Measurements from ENCODE around the gene AATK.

AATK gene, protein sequence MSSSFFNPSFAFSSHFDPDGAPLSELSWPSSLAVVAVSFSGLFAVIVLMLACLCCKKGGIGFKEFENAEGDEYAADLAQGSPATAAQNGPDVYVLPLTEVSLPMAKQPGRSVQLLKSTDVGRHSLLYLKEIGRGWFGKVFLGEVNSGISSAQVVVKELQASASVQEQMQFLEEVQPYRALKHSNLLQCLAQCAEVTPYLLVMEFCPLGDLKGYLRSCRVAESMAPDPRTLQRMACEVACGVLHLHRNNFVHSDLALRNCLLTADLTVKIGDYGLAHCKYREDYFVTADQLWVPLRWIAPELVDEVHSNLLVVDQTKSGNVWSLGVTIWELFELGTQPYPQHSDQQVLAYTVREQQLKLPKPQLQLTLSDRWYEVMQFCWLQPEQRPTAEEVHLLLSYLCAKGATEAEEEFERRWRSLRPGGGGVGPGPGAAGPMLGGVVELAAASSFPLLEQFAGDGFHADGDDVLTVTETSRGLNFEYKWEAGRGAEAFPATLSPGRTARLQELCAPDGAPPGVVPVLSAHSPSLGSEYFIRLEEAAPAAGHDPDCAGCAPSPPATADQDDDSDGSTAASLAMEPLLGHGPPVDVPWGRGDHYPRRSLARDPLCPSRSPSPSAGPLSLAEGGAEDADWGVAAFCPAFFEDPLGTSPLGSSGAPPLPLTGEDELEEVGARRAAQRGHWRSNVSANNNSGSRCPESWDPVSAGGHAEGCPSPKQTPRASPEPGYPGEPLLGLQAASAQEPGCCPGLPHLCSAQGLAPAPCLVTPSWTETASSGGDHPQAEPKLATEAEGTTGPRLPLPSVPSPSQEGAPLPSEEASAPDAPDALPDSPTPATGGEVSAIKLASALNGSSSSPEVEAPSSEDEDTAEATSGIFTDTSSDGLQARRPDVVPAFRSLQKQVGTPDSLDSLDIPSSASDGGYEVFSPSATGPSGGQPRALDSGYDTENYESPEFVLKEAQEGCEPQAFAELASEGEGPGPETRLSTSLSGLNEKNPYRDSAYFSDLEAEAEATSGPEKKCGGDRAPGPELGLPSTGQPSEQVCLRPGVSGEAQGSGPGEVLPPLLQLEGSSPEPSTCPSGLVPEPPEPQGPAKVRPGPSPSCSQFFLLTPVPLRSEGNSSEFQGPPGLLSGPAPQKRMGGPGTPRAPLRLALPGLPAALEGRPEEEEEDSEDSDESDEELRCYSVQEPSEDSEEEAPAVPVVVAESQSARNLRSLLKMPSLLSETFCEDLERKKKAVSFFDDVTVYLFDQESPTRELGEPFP (N-terminal part only)

DNA sequence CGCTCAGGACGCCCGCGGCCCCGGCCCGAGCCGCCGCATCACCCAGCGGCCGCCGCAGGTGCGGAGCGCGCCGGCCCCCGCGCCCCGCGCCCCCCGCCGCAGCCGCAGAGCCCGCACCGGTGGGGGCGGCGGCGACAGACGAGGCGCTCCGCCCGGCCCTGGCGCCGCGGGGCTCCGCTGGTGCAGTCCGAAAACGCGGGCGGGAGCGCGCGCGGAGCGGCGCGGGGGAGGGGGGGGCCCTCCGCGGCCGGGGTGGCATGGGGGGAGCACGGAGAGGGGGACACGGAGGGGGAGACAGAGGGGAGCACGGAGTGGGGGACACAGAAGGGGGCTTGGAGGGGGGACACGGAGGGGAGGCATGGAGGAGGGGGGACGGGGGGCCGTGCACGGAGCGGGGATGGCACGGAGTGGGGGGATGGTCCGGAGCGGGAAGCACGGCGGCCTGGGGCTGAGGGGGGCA lies at the start of gene AATK:
Gene AATK (minus strand): TSS at position 189 of the 460 bp plus-strand sequence. CDS start 229 bp downstream, outside the sequence.
- no peak for DNase-seq

GRCh38 chr17:81213978-81214377 lies 48.0 kb upstream of the AATK start:
- no peak for DNase-seq

GRCh38 chr17:81212365-81212764 lies 46.3 kb upstream of the AATK start:
- no peak for DNase-seq

DNA sequence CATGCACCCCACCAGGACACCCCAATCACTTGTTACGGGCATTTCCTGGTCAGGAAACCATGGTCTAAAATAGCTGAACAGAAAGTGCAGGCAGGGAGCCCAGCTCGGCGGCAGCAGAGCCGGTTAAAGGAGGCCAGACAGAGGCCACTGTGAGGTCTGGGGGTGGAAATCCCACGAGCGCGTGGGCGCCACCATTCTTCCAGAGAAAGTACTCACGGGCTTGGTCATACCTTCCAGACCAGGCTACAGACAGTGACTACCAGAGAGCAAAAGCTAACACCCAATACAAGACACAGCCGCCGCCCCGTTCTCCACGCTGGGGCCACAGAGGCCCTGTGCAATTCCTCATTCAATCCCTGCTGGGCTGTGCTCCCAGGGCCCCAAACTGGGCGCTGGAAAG lies 44.8 kb upstream of the AATK start:
- no peak for DNase-seq

DNA sequence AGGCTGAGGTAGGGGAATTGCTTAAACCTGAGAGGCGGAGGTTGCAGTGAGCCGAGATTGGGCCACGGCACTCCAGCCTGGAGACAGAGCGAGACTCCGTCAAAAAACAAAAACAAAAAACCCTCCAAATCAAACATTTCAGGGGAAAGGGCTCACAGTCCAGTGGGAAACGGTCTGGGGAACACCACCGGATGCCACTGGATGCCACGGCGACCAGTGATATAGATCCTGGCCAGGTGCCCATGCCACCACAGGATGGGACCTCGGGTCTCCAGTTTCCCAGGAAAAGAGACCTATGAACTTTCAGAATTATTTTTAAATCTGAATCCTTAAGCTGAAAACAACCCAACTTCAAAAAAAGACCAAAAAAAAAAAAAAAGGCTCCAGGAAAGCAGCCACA lies 44.4 kb upstream of the AATK start:
- no peak for DNase-seq

DNA sequence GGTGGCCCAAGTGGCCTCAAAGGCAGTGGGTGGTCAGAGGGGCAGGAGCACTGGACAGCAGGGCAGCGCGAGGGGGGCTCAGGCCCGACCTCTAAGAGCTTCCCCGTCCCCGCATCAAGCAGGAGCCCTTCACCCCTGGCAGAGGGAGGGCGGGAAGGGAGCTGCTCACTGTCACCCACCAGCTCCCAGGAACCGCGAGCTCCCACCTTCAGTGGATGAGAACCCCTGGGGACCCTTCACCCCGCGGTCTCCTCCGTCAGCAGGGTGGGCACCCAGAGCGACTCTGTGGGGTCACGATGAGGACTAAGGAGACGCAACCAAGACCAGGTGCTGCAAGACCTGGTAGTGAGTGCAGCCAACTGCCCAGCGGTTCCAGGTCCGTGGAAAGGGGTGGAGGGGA lies 43.1 kb upstream of the AATK start:
- no peak for DNase-seq

DNA sequence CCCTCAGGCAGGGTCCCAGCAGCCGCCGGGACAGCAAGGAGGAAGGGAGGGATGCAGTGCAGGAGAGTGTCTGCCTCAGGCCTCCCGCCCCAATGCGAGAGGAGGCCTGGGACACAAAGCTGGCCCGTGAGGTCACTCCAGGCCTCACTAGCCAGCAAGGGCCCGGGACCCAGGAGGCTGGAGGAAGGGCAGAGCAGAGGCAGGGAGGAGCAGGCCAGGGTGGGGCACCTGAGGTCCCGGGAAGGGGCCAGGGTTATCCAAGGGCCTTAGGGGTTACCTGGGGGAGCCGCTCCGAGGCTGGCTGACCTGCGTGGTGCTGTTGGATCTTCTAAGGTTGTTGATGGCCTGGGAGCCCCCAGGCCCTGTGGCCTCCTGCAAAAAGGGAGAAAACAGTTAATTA lies 42.6 kb upstream of the AATK start:
- DNase-seq: no peak

DNA sequence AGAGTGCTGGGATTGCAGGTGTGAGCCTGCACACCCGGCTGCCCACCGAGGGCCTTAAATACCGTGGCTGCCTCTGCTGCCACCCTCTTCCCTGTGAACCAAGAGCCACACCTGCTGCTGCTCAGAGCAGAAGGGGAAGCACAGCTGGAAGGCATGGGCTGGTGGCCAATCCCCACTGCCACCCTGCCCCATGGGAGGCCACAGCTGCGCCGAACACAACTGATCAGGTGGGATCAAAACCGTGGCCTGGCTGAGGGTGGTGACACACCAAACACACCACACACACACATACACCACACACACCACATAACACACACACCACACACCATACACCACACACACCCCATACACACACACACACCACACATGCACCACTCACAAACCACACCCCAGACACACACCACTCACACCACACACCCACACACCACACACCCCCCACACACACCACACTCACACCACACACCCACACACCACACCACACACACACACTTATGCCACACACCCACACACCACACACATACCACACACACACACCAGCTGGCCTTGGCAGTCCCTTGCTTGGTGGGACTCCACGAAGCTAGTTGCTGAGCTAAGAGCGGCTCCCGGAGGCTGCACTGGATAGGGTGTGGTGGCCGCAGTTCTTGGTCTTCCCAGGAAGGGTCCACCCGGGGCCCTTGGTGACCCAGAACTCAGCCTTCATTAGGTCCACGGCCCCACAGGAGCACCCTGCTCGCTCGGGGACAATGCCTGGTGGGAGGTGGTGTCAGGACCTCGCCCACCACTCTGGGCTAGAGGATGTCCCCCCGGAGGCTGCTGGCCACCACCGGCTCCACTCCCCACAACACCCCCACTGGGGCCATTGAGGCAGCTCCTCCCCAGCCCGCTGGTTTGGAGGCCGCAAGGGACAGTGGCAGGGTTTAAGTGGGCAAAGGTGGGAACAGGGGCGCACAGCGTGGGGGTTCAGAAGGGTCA lies 41.9 kb upstream of the AATK start:
- DNase-seq: no peak

DNA sequence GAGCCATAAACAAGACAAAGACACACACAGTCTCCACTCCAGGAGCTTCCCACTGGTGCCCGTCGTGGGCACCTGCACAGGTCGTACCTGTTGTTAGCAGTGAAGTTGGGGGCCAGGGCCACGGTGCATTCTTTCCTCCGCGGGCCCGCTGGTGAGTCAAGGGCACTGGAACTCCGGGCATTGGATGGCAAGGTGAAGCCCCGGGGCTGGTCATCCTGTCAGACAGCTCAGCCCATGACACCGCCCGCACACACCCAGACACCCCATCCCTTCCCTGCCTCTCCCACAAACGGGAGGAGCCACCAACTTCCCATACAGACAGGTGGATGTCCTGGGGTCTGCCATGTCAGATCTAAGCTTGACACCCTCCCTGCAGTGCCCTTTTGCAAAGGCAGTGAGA lies 40.6 kb upstream of the AATK start:
- DNase-seq: no peak

DNA sequence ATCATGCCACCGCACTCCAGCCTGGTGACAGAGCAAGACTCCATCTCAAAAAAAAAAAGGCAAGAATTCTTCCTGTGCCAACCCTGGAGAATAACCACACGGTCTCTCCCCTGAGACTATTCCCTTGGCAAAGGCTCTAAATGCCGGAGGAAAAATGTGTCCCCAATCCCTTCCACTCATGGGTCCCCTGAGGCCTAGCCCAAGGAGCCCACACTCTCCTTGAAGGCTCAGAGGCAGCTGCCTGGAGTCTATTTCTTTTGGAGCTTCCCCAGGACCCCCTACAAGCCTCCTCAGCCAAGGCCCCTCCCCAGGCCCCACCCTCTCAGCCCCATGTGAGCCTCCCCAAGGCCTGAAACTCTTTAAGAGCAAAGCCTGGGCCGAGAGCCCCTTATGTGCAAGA lies 40.1 kb upstream of the AATK start:
- DNase-seq: no peak

DNA sequence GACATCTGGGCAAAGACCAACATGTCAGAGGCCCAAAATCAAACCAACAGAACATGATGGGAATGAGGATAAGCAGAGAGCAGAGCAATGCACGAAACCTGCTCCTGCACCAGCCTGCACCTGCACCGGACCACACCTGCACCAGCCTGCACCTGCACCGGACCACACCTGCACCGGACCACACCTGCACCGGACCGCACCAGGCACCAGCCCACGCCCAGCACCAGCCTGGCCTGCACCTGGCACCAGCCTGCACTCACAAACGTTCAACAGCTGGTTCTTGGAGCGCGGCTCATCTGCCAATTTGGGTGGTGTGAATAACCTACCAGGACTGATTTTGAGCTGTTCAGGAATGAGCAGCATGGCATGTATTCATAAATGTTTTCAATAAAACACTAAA lies 38.6 kb upstream of the AATK start:
- no peak for DNase-seq

DNA sequence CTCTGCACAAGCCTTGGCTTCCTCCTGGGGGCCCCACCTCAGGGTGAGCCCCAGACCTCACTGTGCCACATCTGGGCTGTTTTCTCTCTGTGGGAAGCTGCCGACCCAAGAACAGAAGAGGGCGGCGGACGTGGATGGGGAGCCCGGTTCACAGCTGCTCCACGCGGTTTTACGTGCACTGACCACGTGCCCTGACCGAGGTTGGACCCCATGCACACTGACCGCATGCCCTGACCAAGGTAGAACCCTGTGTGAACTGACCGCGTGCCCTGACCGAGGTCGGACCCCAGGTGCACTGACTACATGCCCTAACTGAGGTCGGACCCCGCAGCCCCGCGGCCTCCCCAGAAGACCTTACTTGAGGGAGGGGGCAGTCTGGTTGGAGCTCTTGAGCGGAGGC lies 37.1 kb upstream of the AATK start:
- no peak for DNase-seq

DNA sequence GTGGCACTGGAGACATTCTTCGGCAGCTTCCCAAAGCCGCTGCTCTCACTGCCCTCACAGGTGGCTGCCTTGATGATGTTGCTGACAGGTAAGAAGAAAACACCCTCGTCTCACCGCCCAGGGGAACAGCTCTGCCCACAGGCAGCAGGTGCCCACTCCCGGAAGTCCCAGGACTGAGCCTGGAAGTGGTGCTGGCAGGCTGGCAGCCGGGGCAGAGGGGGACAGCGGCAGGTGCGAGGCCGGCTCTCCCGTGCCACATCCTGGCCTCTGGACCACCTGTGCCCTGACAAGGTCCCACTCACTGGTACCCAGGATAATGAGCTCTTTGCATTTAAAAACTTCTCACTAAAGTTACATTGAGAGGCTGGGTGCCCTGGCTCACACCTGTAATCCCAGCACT lies 36.3 kb upstream of the AATK start:
- no peak for DNase-seq

DNA sequence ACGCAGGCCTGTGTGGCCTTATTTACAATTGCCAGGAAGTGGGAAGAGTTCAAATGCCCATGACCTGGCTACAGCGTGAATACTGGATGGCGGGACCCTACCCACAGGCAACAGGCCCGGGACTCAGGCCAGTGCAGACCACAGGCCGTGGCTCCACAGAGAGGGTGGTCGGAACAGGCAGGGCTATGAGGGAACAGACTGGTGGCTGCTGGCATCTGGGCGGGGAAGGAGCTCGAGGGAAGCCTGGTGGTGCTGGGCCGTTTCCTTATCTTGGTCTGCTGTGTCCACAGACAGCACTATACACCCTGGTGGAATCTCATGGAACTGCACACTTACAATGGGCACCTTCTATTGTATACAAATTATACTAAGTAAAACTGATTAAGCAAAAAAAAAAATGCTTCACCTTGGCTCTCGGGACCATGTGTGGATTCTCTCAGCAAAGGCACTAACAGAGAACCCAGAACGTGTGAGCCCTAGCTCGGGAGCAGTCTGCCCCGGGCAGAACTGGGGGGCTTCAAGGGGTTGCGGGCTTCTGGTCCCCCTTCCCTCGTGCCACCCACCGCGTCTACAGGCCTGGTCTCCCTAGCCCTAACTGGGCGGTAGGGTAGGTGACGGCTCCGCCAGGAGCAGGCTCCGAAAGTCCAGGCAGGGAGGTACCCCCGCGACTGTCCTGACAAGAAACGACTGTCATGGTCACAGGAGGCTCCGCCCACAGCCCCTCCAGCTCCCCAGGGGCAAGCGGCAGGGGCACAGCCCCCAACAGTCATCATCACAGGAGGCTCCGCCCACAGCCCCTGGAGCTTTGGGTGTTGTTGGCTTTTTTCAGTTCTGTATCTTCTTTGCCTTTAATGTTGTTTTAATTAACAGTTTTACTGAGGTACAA lies 34.9 kb upstream of the AATK start:
- DNase-seq: no peak

DNA sequence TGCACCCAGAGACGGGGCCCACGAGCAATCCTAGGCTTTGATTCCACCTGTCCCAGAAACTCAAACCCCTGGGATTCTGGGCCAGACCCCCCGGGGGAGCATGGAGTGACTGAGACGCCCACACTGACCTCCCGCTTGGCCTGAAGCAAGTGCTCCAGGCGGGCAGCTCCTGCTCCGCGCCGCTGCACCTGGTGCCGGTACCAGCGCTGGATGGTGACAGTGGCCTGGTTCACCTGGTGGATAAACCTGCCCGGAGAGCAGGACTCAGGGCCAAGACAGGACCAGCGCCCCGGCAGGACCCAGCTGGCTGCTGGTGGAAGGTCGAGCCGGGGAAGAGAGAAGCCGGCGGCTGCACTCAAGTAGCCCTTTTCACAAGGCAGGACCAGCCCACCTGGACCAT lies 34.2 kb upstream of the AATK start:
- no peak for DNase-seq

GRCh38 chr17:81199482-81199830 lies 33.4 kb upstream of the AATK start:
- DNase-seq: no peak

GRCh38 chr17:81198826-81199481 lies 32.9 kb upstream of the AATK start:
- no peak for DNase-seq

DNA sequence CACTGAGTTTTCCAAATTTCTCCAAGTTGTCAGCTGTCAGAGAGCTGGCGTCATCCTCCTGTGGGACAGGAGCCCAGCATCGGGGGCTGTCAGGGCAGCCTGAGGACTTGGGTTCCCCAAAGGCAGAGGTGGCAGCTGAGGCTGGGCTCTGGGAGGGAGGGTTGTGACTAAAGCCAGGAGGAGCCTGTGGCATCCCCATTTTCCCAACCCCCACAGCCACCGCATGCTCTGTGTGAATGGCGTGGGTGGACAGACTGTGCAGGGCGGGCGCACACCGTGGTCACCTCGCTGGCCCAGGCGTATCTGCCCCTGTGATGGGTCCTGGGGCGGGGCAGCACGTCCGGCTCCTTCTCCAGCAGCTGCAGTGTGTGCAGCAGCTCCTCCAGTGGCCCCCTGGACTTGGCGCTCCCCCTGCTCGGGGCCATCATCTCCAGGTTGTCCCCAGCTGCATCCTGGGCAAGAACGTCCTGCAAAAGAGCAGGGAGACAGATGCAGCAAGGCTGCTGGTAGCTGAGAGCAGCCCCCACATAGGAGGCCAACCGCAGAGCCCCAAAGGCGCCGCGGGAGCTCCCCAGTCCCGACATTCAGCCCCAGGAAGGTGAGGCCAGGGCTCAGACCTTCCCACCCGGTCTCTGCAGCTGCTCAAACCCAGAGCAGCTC lies 31.9 kb upstream of the AATK start:
- no peak for DNase-seq

- no peak for DNase-seq
Observed at GRCh38 chr17:81197409-81197795, 31.4 kb upstream of the AATK start.
